ENCODE measurements around the gene MACROD2.

Gene MACROD2

GRCh38 chr20:14892782-14893181 is 897.5 kb downstream of the MACROD2 start:
- Histone ChIP-seq H3K4me1 (peaks cover 23% of the 10 kb centered on the region), H3K9me3 (0 out of 2 replicates have a peak, but pooled peaks cover 2% of the 10 kb centered on the region), H3K27me3 (no peaks in the 10 kb centered on the region), H3K36me3 (no peaks in the 10 kb centered on the region), H3K4me3 (ENCODE audit: low read depth, low read length) (no peak overlapping the region)
- no peak for TF ChIP-seq CTCF (IDR thresholded peaks at IDR 0.05; ENCODE audit: low read depth, low read length)
- no peak for DNase-seq

- no peak for TF ChIP-seq CTCF (IDR thresholded peaks at IDR 0.05; ENCODE audit: low read depth, low read length)
Observed at GRCh38 chr20:14896569-14896968, 901.3 kb downstream of the MACROD2 start.

GRCh38 chr20:14897608-14898007 is 902.3 kb downstream of the MACROD2 start:
- Histone ChIP-seq H3K9me3 (0 out of 2 replicates have a peak, but pooled peaks cover 2% of the 10 kb centered on the region), H3K27me3 (no peaks in the 10 kb centered on the region), H3K4me1 (peaks cover 6% of the 10 kb centered on the region), H3K36me3 (no peaks in the 10 kb centered on the region), H3K4me3 (ENCODE audit: low read depth, low read length) (no peak overlapping the region)
- no peak for TF ChIP-seq CTCF (IDR thresholded peaks at IDR 0.05; ENCODE audit: low read depth, low read length)
- no peak for DNase-seq

More at GRCh38 chr20:14896569-14896968, 901.3 kb downstream of the MACROD2 start:
- 0 out of 2 replicates have a peak, but pooled peaks cover 2% of the 10 kb centered on the region for H3K9me3 ChIP-seq
- no peaks in the 10 kb centered on the region for H3K36me3 ChIP-seq
- no peak for DNase-seq
- H3K4me1 ChIP-seq: peaks cover 6% of the 10 kb centered on the region
- no peaks in the 10 kb centered on the region for H3K27me3 ChIP-seq
- no peak overlapping the region for H3K4me3 ChIP-seq (ENCODE audit: low read depth, low read length)

- no peak for DNase-seq
- no peaks in the 10 kb centered on the region for H3K36me3 ChIP-seq
- no peak for TF ChIP-seq CTCF (IDR thresholded peaks at IDR 0.05; ENCODE audit: low read depth, low read length)
Observed at GRCh38 chr20:14902432-14903089, 907.2 kb downstream of the MACROD2 start.

GRCh38 chr20:14906908-14907434 is 911.7 kb downstream of the MACROD2 start:
- TF ChIP-seq CTCF (IDR thresholded peaks at IDR 0.05; ENCODE audit: low read depth, low read length): no peak
- H3K4me3 ChIP-seq (ENCODE audit: low read depth, low read length): no peak overlapping the region
- H3K36me3 ChIP-seq: no peaks in the 10 kb centered on the region
- H3K9me3 ChIP-seq: no peaks in the 10 kb centered on the region
- H3K27me3 ChIP-seq: no peaks in the 10 kb centered on the region
- DNase-seq: no peak
- H3K4me1 ChIP-seq: no peaks in the 10 kb centered on the region

More at GRCh38 chr20:14902432-14903089, 907.2 kb downstream of the MACROD2 start:
- H3K9me3 ChIP-seq: 0 out of 2 replicates have a peak, but pooled peaks cover 2% of the 10 kb centered on the region
- no peaks in the 10 kb centered on the region; the same call in 1 of the 2 replicates for H3K4me1 ChIP-seq
- no peak overlapping the region for H3K4me3 ChIP-seq (ENCODE audit: low read depth, low read length)
- H3K27me3 ChIP-seq: no peaks in the 10 kb centered on the region

GRCh38 chr20:14910126-14910525 is 914.8 kb downstream of the MACROD2 start:
- H3K27me3 ChIP-seq: no peaks in the 10 kb centered on the region
- no peak for TF ChIP-seq CTCF (IDR thresholded peaks at IDR 0.05; ENCODE audit: low read depth, low read length)
- no peak for DNase-seq
- H3K36me3 ChIP-seq: no peaks in the 10 kb centered on the region
- no peaks in the 10 kb centered on the region for H3K9me3 ChIP-seq
- H3K4me1 ChIP-seq: peaks cover 5% of the 10 kb centered on the region
- no peak overlapping the region for H3K4me3 ChIP-seq (ENCODE audit: low read depth, low read length)
